ENCODE results near the gene PRKAR1B. TPM values are rescaled to one million over a fixed set of nuclear protein-coding genes. Genes with fewer than 3 reads are reported as not detected.

Gene PRKAR1B
- total RNA-seq, 4 donors from 2014 or later, result 3.8 to 11.6 (median 6.3) TPM

DNA sequence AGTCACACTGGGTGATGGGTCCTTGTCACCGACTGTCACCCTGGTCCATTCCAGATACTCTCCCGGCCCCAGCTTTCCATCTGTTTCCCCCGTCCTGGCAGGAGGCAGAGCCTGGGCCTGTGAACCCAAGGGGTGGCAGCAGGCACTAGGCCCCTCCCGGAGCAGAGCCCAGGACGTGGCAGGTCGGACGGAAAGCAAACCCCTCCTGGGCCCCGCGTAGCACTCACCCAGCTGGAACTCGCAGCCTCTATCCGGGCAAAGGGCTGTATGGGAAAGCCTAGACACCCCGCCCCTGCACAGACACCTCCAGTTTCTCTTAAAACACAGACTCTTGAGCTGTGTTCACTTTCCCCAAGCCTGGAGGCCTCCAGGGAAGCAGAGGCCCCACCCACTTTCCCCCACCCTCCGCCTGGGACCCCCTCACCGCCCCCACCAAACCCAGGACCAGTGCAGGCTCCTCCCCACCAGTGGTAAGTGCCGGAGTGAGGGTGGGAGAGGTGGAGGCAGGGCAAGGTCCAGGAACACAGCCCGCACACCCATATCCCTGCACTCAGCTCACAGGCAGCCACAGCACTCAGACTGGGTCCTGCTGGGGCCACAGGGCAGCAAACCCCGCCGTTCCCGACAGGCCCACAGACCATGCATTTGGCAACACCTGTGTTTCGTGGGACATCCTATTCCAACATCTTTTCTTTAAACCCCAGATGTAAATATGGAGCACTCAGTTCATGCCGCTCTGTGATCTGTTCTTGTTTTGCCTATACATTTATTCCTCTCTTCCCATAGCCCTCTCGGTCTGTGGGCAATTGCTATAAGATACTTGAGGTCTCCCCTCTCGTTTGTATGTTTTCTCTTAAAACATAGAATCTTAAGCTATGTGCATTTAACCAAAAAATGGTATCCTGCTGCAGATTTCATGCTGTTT is 109.2 kb downstream of the PRKAR1B start:
- TF ChIP-seq, protein P1, sequence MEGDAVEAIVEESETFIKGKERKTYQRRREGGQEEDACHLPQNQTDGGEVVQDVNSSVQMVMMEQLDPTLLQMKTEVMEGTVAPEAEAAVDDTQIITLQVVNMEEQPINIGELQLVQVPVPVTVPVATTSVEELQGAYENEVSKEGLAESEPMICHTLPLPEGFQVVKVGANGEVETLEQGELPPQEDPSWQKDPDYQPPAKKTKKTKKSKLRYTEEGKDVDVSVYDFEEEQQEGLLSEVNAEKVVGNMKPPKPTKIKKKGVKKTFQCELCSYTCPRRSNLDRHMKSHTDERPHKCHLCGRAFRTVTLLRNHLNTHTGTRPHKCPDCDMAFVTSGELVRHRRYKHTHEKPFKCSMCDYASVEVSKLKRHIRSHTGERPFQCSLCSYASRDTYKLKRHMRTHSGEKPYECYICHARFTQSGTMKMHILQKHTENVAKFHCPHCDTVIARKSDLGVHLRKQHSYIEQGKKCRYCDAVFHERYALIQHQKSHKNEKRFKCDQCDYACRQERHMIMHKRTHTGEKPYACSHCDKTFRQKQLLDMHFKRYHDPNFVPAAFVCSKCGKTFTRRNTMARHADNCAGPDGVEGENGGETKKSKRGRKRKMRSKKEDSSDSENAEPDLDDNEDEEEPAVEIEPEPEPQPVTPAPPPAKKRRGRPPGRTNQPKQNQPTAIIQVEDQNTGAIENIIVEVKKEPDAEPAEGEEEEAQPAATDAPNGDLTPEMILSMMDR (IDR thresholded peaks at IDR 0.05; ENCODE audit: low read depth), result no peak

DNA sequence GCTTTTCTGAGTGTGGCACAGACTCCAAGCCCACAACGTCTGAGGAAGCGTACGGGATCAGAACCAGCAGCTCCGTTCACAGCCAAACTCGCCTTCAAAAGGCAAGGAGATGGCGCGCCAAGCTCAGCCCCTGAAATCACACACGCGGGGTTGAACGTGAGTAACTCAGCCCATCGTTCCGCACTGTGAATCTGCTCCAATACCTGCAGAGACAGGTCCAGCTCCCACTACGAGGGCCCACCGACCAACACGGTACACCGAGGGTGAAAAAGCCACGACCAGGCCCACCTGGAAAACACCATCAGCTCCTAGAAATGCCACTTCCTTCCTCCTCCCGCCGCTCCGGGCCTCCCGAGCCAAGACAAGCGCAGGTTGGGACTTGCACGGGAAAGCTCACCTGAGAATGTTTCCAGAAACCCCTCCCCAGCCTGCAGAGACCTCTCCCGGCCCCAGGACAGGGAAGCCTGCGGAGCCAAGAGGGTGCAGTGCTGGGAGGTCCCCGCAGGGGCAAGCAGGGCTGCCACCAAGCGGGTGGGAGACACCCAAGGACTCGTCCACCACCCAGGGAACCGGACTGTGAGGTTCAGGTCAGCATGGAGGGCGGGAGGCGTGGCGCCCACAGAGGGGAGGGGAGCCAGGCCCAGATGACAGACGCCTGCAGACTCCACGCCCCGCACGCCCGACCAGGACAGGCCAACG is 113.5 kb downstream of the PRKAR1B start:
- TF ChIP-seq, protein P1 (IDR thresholded peaks at IDR 0.05; ENCODE audit: low read depth), result no peak

DNA sequence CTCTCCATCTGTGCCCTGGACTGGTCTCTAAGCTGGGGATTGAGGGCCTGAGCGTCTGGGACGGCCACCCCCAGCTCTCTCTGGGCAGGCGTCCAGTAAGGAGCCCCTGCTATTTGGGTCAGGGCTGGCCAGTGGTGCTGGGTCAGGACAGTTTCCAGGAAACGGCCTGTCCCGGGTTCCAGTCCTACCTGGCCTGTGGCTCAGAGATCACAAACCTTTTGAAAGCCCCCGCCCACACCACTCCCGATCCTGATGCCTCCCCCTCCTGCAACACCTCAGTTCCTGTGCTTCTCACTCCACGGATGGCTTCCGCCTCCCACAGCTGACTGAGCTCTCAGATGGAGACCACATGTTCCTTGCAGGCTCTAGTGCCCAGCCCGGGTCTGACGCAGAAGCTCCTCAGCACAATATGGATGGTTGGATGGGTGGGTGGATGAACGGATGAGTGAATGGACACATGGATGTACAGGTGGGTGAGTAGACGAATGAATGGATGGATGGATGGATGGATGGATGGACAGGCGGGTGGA is 115.7 kb downstream of the PRKAR1B start:
- TF ChIP-seq, protein P1 (IDR thresholded peaks at IDR 0.05; ENCODE audit: low read depth), result no peak

DNA sequence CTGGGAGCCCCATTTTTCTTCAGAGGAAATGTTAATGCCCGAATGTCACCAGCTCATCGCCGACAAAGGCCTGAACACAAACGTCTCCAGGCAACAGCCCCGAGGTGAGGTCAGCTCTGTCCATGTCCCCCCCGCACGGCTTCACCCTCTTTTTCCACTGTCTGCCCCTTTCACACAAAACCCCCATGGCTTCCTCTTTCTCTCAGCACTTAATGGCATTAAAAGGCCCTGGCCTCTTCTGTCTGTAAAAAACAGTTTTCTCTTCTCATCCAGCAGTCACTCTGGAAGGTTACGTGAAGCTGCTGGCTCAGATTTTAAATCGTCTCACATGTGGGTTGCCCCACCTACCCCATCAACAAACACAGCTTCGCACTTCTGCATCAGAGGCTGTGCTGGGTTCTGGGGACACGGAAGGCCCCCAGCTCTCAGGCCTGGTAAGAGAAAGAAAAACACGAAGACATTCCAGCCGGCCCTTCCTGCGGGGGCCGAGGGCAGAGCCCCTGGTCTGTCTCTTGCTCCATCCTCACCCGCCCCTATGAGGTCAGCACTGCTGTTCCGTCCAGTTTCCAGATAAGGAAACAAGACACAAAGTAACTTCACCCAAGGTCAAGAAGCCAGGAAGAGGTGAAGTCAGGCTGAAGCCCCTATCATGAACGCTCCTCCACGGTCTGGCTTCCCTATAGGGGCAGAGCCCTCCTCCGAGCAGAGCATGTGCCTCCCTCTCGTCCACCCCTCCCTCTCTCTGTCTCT is 116.4 kb downstream of the PRKAR1B start:
- TF ChIP-seq, protein P1 (IDR thresholded peaks at IDR 0.05; ENCODE audit: low read depth), result no peak

DNA sequence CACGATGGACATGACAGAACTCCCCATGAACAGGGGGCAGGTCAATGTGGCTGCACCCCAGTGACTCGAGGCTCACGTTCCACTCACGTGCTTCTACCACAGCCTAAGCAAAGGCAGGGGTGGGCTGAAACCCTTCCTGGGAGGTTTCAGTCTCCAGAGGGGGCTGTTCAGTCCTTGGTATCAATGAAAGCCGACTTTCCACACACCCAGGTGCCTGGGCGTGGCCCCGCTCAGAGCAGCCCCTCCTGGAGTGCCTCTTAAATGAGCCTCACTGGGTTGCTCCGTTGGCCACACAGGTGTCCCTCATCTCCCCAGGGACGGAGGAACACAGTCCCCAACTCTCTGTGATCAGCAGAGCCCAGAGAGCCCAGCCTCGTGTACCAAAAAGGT is 116.9 kb downstream of the PRKAR1B start:
- TF ChIP-seq, protein P1 (IDR thresholded peaks at IDR 0.05; ENCODE audit: low read depth), result no peak

DNA sequence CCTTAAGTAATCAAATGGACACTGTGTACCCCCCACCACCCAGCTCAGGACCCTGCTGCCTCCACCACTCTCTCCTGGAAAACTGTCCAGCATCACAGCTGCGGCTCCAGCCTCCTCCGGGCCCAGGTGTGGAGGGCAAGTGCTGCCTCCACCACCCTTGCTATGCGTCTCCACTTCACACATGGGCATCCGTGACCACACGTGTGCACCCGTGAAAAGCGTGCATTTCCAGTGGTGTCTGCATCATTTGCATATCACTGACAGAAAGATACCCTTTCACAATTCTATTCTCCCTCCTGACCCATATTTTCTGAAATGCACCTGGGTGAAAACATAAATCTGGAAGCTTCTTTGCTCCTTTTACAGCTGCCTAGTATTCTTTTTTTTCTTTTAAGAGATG is 117.7 kb downstream of the PRKAR1B start:
- TF ChIP-seq, protein P1 (IDR thresholded peaks at IDR 0.05; ENCODE audit: low read depth), result no peak

Measured in subcutaneous adipose tissue (tissue), 4 donors.